Stimulated activated CD8-positive, alpha-beta memory T cell treated with anti-CD3 and anti-CD28 coated beads, Interleukin-12 subunit alpha, Interleukin-12 subunit beta, amount 100 ng/mL, for 1 hour (primary cell): ENCODE data around the gene NOX5.

ENCODE experiments used
- DNase-seq: peaks from one replicate; pipeline ENCODE4 v3.0.0-alpha.2; 2020; ENCODE audit warnings: low read depth

NOX5 gene

DNA sequence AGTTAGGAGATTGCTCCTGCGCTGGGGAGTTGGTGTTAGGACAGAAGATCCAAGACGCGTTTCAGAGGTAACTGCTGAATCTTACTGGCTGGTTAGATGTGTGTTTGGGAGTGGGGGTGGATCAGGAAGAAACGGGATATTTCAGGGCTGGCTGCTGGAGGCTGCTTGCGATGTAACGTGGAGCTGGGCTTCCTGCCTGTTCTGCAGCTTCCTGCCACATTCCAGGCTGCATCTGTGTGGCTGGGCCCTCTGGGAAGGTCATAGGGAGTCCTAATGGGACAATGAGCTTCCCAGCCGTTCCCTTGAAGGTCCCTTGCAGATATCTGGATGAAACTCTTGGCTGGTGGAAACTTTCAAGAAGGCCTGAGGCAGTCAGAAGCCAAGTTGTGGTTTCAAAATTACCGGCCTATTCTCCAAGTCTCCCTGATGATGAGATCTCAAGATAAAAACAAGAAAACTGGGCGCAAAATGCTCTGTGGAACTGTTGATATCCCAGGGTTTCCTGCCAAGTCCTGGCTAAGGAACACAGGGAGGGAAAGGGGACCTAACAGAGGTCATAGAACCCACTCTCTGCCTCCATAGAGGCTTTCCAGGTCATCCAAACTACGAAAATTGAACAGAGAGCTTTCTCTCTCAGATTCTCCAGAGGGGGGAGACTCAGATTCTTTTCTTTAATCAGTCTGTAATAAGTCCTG lies 67.0 kb downstream of the NOX5 start:
- DNase-seq = no peak

DNA sequence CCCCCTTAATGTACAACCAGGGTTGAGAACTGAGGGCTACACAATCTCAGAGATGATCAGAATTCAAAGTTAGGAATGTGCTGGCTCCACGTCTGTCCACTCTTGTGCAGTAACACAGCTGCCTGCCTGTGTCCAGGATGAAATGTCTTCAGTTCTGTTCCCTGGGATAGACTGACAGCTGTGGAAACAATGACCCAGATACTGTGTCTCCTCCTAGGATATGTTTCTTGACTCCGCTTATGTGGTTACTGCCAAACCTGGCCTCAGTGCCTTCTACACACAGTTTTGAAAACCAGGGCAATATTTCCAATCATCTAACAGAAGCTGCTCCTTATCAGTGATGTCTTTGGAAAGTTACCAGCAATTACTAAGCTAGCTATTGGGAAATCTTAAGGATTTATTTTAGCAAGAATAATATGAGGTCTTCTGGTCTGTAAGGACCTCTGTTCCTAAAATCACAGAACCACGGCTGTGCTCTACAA lies 67.6 kb downstream of the NOX5 start:
- DNase-seq = no peak

GRCh38 chr15:69082554-69082953 lies 68.1 kb downstream of the NOX5 start:
- DNase-seq = no peak

DNA sequence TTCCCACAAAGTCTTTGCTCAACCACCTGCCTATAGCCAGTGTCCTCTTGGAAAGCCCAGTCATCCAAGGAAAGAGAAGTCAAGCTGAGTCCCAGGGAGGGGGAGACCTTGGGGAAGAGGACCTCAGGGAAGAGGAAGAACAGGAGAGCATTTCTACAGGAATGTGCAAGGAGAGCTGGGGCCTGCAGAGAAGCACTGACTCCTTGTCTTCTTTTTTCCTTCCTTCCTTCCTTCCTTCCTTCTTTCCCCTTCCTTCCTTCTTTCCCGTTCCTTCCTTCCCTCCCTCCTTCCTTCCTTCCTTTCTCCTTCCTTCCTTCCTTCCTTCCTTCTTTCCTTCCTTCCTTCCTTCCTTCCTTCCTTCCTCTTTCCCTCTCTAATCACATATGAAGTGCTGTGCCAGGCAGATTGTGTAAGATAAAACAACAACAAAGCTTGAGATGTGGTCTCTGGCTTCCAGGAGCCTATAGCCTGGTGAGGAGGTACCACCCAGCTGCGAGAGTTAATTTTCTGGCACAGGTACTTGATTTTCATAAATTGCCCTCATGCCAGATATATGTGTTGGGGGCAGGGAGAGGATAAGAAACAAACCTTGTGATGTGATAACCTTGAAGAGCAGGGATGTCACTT lies 70.0 kb downstream of the NOX5 start:
- no peak for DNase-seq

GRCh38 chr15:69085325-69086081 lies 71.0 kb downstream of the NOX5 start:
- no peak for DNase-seq

GRCh38 chr15:69086427-69087204 lies 72.1 kb downstream of the NOX5 start:
- DNase-seq = no peak

GRCh38 chr15:69087366-69087976 lies 73.0 kb downstream of the NOX5 start:
- no peak for DNase-seq

DNA sequence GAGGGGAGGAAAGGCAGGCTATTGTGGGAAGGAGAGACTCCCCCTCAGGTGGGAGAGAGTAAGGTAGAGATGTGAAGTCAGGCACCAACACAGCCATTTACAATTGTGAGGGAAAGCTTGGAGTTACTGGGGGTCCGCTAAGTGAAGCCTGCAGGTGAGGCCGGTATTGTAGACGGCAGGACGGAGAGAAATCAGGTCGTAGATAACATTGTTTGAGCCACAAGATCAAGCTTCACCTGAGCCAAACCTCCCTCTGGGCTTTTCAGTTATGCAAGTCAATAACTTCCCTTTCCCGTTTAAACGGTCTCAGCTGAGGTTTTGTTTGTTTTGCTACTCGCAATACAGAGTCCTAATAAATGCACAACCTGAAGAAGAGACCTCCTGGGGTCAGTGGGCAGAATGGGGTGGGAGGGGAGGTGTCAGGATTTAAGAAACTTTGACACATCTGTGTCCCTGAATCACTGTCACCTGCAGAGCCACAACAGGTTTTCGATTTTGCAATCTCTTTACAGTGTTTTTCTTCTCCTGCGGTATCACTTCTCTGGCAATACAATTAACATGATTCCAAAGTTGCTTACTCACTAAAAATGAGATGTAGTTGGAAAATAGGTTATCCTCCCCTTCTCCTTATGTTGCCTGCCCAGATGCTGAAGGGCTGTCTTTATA lies 73.9 kb downstream of the NOX5 start:
- no peak for DNase-seq

DNA sequence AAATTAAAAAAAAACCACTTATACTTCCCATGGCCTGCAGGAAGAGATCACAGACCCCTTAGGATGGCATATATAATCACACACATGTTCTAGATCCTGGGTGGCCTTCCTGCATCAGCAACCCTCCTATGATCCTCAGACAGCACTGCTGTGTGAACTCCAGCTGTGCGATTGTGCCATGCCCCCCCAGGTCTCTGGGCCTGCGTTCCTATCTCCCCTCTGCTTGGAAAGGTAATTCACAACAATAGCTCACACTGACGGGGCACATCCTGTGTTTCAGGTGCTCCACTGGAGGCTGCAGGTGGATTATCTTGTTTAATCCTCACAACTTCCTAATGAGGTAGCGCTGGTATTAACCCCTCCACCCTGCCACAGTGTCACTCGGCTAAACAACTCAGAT lies 74.8 kb downstream of the NOX5 start:
- no peak for DNase-seq

DNA sequence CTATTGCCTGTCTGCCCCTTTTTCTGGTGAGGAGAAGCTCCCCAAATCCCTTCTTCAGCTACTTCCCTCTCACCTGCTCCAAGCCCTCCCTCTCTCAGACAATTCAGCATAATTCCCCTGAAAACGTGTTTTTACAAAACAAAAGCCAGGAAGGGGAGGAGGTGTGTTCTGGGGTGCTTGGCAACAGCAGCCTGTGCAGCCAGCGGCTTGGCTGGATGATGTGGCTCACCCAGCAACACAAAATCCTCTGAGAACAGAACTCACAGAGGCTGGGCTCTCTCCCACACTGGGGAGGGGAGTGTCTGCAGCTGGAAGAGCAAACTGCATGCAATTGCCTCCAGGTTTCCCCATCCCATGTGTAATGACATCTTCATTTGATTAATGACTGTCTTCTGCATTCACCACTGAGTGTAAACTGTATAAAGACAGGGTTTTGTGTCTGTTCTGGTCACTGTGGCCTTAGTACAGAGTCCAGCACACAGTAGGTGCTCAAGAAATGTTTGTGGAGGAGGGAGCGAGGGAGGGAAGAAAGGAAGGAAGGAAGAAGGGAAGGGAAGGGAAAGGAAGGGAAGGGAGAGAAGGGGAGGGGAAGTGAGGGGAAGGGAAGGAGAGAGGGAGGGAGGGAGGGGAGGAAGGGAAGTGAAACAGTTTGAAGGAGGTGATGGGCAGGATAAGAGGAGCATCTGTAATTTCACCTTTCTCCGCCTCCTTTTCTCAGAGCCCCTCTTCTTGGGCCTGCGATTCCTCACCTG lies 75.9 kb downstream of the NOX5 start:
- DNase-seq = no peak

GRCh38 chr15:69091654-69092053 lies 77.2 kb downstream of the NOX5 start:
- no peak for DNase-seq

GRCh38 chr15:69092159-69092558 lies 77.7 kb downstream of the NOX5 start:
- DNase-seq = no peak

GRCh38 chr15:69093127-69093526 lies 78.6 kb downstream of the NOX5 start:
- no peak for DNase-seq

DNA sequence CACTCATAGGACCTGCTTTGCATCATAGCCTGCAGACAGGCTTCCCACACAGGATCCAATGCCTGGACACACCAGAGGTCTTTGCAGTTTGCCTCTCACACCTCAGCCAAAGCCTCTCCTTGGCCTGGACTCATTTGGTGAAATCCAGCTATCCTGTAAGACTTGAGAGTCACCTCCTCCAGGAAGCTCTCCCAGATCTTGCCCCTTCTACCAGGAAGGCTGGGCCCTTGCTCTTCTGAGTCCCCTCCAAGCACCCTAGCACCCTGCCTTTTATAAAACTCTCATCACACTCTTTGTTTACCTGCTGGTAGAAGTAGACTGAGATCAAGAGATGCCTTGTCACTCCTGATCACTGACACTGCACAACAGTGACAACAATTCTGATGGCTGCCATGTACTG lies 79.1 kb downstream of the NOX5 start:
- DNase-seq = no peak

GRCh38 chr15:69094124-69094921 lies 79.8 kb downstream of the NOX5 start:
- DNase-seq = no peak

GRCh38 chr15:69095274-69095673 lies 80.8 kb downstream of the NOX5 start:
- DNase-seq = no peak

DNA sequence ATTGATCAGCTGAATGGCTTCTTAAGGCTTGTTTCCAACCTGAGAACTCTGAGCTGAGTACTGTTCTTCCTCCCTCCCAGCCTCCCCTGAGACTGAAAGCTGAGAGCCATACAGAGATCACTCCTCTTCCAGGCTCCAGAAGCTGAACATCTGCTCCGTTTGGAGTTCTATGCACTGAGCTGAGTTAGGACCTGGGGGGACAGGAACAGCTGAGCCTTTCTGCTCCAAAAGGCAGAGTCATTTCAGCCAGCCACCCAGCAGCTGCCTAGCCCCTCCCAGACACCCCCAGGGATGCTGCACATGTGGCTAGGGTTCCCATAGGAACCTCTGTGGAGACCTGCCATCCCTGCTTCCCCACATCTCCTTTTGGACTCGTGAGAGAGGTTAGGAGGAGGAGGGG lies 81.7 kb downstream of the NOX5 start:
- no peak for DNase-seq

DNA sequence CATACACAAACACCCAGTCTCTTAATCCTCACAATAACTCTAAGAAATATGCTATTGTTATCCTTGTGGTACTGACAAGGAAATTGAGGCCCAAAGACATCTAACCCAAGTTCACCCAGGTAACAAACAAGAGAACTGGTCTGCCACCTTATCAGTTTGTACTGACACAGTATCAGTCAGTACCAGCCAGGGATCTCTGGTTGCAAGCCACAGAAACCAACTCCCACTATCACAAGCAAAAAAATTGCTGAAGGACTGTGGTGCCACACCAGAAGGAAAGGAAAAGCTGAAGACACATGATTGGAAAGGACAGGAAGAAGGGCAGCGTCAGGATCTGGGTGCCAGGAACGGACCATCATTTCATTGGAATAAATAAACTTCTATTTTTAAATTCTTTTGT lies 82.1 kb downstream of the NOX5 start:
- DNase-seq = no peak

GRCh38 chr15:69098771-69099170 lies 84.3 kb downstream of the NOX5 start:
- no peak for DNase-seq

DNA sequence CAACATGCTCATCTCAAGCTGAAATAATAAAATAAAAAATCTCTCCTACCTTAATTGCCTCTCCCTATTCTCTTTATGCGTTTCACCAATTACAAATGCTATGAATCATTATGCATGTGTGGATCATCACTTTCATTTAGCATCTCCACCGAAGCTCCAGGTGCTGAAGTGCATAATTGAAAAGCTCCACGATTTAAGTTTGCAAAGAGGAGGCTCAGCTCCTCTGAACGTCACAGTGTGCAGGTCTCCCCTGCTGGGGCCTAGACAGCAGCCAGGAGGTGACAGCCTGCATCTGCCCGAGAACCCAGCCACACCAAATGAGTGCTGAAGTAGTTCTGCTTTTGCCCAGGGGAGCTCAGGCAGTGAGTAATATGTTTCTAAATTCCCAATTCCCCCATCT lies 85.4 kb downstream of the NOX5 start:
- no peak for DNase-seq
